Mammary epithelial cell (primary cell): ENCODE measurements around the gene PDE11A.

Source experiments
- EZH2 ChIP-seq: IDR thresholded peaks from 2 replicates; pipeline ENCODE4 v1.6.1; 2012; ENCODE audit warnings: low read length, inconsistent platforms, borderline replicate concordance
- TF ChIP-seq, protein P1 (sequence below), 2 donors: IDR thresholded peaks in 1 of 2; conservative IDR thresholded peaks in 1 of 2; 2 replicates each; pipeline ENCODE4 v1.5.1; 2011 to 2012; ENCODE audit warnings: inconsistent platforms in 2 of 2, low read length in 2 of 2, mild to moderate bottlenecking in 2 of 2, control low read depth in 1 of 2, low read depth in 1 of 2; ENCODE audit not compliant: insufficient read depth in 1 of 2; ENCODE audit errors: extremely low read depth in 1 of 2

DNA sequence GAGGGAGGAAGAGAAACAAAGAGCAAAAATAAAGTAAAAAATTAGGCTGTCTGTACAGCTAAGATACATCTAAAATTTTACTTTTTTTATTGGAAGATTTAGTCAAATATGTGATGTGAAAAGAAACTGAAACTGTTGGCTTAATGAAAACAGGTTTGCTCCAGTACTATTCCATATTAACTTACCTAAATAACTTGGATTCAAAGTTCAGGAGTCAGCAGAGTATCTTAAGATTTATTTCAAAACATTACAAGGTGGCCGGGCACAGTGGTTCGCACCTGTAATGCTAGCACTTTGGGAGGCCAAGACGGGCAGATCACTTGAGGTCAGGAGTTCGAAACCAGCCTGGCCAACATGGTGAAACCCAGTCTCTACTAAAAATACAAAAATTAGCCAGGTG is 197.9 kb downstream of the PDE11A start:
- TF ChIP-seq EZH2: no peak
- TF ChIP-seq, protein P1, sequence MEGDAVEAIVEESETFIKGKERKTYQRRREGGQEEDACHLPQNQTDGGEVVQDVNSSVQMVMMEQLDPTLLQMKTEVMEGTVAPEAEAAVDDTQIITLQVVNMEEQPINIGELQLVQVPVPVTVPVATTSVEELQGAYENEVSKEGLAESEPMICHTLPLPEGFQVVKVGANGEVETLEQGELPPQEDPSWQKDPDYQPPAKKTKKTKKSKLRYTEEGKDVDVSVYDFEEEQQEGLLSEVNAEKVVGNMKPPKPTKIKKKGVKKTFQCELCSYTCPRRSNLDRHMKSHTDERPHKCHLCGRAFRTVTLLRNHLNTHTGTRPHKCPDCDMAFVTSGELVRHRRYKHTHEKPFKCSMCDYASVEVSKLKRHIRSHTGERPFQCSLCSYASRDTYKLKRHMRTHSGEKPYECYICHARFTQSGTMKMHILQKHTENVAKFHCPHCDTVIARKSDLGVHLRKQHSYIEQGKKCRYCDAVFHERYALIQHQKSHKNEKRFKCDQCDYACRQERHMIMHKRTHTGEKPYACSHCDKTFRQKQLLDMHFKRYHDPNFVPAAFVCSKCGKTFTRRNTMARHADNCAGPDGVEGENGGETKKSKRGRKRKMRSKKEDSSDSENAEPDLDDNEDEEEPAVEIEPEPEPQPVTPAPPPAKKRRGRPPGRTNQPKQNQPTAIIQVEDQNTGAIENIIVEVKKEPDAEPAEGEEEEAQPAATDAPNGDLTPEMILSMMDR (conservative IDR thresholded peaks at IDR 0.05 in 1 of 2, IDR thresholded peaks at IDR 0.05 in 1 of 2; ENCODE audit: extremely low read depth in 1 of 2, insufficient read depth in 1 of 2, low read depth in 1 of 2, low read length in 2 of 2): no peak
